Activated naive CD4-positive, alpha-beta T cell treated with anti-CD3 and anti-CD28 coated beads, Interleukin-2, amount 10 ng/mL, durations not matched to agents 7 days and 5 days (primary cell): ENCODE results near the gene RAD23A.

Experiments
- CTCF ChIA-PET: fragments of 350-600 bp; sonication (Branson Sonifier 250); formaldehyde crosslinking; loops from one replicate; lab custom pipeline; 2021; ENCODE audit warnings: antibody characterized with exemption; lab: Charles Lee
- DNase-seq: peaks from one replicate; pipeline ENCODE4 v3.0.0-alpha.2; 2020
- H3K27ac Mint-ChIP-seq: one replicate; pipeline ENCODE4 v1.8.0; 2021; ENCODE audit warnings: mild to moderate bottlenecking, moderate library complexity, mixed read lengths
- H3K27me3 Mint-ChIP-seq: one replicate; pipeline ENCODE4 v1.8.0; 2021; ENCODE audit warnings: mild to moderate bottlenecking, mixed read lengths
- H3K36me3 Mint-ChIP-seq: one replicate; pipeline ENCODE4 v1.8.0; 2021; ENCODE audit warnings: mixed read lengths
- H3K4me1 Mint-ChIP-seq: one replicate; pipeline ENCODE4 v1.8.0; 2021; ENCODE audit warnings: mixed read lengths
- H3K4me3 Mint-ChIP-seq: one replicate; pipeline ENCODE4 v1.8.0; 2021; ENCODE audit warnings: mild to moderate bottlenecking, moderate library complexity, mixed read lengths
- H3K9me3 Mint-ChIP-seq: one replicate; pipeline ENCODE4 v1.8.0; 2021; ENCODE audit warnings: mixed read lengths

The RAD23A gene

DNA sequence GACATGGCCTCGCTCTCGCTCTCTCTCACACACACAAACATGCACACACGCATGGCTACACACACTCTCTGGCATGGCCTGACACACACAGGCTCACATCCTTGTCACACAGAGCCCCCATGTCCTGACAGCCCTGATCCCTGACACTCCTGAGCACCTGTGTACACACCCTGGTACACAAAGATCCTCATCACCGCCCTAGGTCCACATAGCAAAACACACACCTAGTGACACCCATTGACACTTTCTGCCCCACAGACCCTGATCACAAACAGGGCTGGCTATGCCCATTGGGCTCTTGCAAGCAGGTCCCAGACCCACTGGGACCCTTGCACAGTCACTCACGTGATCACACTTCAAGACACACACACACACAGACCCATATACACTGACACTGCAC lies 45.6 kb downstream of the RAD23A start:
- H3K27ac Mint-ChIP-seq: no peak overlapping the region
- CTCF ChIA-PET: interaction anchor here (0.7 kb wide), 1 partner anchor 102 kb away, joined by 3 read pairs; no protein-coding TSS in a partner anchor
- DNase-seq: no peak
- H3K4me3 Mint-ChIP-seq: no peak overlapping the region
- H3K9me3 Mint-ChIP-seq: no peaks in the 10 kb centered on the region
- peaks cover 36% of the 10 kb centered on the region for H3K27me3 Mint-ChIP-seq
- no peaks in the 10 kb centered on the region for H3K36me3 Mint-ChIP-seq
- peaks cover 7% of the 10 kb centered on the region for H3K4me1 Mint-ChIP-seq

GRCh38 chr19:12992729-12993128 lies 47.1 kb downstream of the RAD23A start:
- Mint-ChIP-seq H3K27me3 (peaks cover 49% of the 10 kb centered on the region), H3K4me1 (peaks cover 7% of the 10 kb centered on the region), H3K9me3 (no peaks in the 10 kb centered on the region), H3K27ac (no peak overlapping the region), H3K36me3 (no peaks in the 10 kb centered on the region), H3K4me3 (no peak overlapping the region)
- CTCF ChIA-PET: no interaction called here
- no peak for DNase-seq

DNA sequence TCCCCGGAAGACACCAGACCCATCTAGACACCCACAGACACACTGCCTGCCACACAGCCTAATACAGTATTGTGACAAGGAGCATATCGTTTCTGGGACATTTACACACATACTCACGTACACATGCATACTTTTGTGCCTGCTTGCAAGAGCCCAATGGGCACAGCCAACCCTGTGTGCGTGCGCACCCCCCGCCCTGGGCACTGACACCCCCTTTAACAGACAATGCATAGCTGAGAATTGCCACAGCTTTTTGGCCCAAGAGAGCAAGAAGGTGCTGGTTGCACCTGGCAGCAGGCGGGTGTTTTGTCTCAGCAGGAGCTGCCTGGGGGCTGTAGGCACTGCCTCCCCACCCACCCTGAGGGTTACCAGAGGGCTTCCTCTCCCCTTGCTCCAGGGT lies 47.9 kb downstream of the RAD23A start:
- Mint-ChIP-seq H3K4me1 (peaks cover 7% of the 10 kb centered on the region), H3K27me3 (peaks cover 55% of the 10 kb centered on the region), H3K4me3 (no peak overlapping the region), H3K27ac (no peak overlapping the region), H3K9me3 (no peaks in the 10 kb centered on the region), H3K36me3 (no peaks in the 10 kb centered on the region)
- CTCF ChIA-PET: interaction anchor here (0.6 to 1.3 kb wide), 2 partner anchors 28 to 68 kb away, joined by 3 to 6 read pairs; no protein-coding TSS in a partner anchor
- no peak for DNase-seq

DNA sequence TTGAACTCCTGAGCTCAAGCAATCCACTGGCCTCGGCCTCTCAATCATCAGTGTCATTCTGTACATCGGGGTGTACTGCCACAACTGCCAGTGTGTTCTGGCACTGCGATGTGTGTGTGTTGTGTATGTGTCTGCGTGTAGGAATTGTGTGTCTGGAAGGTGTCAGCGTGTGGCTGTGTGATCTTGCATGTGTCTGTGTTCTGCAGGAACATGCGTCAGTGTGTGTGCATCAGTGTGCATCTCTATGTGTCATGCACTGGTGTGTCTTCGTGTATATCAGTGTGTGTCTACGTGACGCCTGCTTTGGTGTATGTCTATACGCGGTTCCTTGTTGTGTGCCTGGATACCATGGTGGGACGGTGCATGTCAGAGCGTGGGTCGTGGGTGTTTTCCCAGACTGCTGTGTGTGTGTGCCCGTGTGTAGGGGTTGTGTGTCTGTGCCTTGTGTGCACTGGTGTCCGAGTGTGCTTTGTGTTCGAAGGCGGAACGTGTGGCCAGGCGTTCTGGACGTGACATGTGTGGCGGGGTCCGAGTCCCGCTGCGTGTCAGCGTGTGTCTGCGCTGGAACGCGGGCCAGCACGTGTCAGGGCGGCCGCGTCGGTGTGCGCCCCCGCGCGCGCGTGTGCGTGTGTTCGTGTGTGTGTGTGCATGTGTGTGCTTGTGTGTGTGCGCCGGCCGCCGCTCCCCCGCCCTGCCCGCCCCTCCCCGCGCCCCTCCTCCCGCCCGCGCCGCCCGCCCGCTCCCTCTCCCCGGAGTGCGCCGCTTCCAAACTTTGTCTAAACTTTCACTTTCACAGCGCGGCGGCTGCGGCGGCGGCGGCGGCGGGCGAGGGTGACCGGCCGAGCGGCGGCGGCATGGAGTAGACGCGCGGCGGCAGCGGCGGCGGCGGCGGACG lies 49.3 kb downstream of the RAD23A start, which contains the start of gene NFIX:
Gene NFIX (plus strand): TSS at position 775 of the 895 bp plus-strand sequence. CDS start 363 bp downstream, outside the sequence.
- H3K4me3 Mint-ChIP-seq: peak within 1 kb of the TSS; percentile 79
- DNase-seq: peak; percentile 78
- H3K36me3 Mint-ChIP-seq: no peaks in the 10 kb centered on the region
- H3K4me1 Mint-ChIP-seq: peaks cover 7% of the 10 kb centered on the region
- H3K27ac Mint-ChIP-seq: peak within 1 kb of the TSS; percentile 52
- H3K9me3 Mint-ChIP-seq: no peaks in the 10 kb centered on the region
- CTCF ChIA-PET: interaction anchor here (1.3 kb wide), 1 partner anchor 29 kb away, joined by 6 read pairs; no protein-coding TSS in a partner anchor
- peaks cover 61% of the 10 kb centered on the region for H3K27me3 Mint-ChIP-seq

DNA sequence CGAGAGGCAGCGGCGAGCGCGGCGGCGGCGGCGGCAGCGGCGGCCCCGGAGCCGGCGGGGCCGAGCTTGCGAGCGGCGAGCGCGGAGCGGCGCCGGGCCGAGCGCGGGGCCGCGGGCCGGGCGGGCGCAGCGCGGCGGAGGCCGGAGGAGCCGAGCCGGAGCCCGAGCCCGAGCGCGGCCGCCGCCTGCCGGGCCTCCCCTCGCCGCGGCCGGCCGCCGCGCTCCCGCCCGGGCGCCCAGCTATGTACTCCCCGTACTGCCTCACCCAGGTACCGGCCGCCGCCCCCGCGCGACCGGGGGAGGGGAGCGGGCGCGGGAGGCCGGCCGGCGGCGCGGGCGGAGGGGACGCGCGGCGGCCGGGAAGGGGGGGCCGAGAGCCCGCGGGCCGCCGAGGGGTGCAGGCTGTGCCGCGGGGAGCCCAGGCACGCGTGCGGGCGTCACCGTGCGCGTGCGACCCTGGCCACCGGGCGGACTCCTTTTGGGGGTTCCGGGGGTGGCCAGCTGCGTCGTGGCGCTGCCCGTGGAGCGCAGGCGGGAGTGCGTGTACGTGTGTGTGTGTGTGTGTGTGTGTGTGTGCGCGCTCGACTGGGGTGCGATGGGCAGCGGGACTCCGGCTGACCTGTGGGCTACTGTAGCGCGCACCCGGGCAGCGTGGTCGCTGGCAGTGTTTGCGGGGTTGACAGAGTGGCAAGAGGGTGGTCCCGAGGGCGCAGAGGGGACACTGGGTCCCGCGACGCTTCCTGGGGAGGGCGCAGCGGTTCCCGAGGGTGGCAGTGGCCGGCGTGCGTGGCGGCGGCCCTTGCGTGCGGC lies 50.1 kb downstream of the RAD23A start:
- H3K27me3 Mint-ChIP-seq: peaks cover 61% of the 10 kb centered on the region
- H3K27ac Mint-ChIP-seq: no peak overlapping the region
- no peaks in the 10 kb centered on the region for H3K9me3 Mint-ChIP-seq
- H3K4me3 Mint-ChIP-seq: peak overlapping the region; percentile 61
- no peaks in the 10 kb centered on the region for H3K36me3 Mint-ChIP-seq
- peak; percentile 35 for DNase-seq
- H3K4me1 Mint-ChIP-seq: peaks cover 7% of the 10 kb centered on the region
- CTCF ChIA-PET: no interaction called here

- H3K27me3 Mint-ChIP-seq: peaks cover 61% of the 10 kb centered on the region
- peaks cover 7% of the 10 kb centered on the region for H3K4me1 Mint-ChIP-seq
- DNase-seq: no peak
- CTCF ChIA-PET: no interaction called here
- no peaks in the 10 kb centered on the region for H3K36me3 Mint-ChIP-seq
- no peak overlapping the region for H3K27ac Mint-ChIP-seq
- peak overlapping the region; percentile 35 for H3K4me3 Mint-ChIP-seq
- H3K9me3 Mint-ChIP-seq: no peaks in the 10 kb centered on the region
Observed at GRCh38 chr19:12996406-12997094, 50.9 kb downstream of the RAD23A start.

GRCh38 chr19:12997179-12997966 lies 51.7 kb downstream of the RAD23A start:
- Mint-ChIP-seq H3K4me1 (peaks cover 7% of the 10 kb centered on the region), H3K36me3 (no peaks in the 10 kb centered on the region), H3K27me3 (peaks cover 57% of the 10 kb centered on the region), H3K27ac (no peak overlapping the region), H3K9me3 (no peaks in the 10 kb centered on the region), H3K4me3 (peak overlapping the region; percentile 35)
- no peak for DNase-seq
- CTCF ChIA-PET: no interaction called here

GRCh38 chr19:12997967-12998940 lies 52.6 kb downstream of the RAD23A start:
- Mint-ChIP-seq H3K4me3 (peak overlapping the region; percentile 36), H3K36me3 (no peaks in the 10 kb centered on the region), H3K27ac (no peak overlapping the region), H3K9me3 (no peaks in the 10 kb centered on the region), H3K4me1 (peaks cover 7% of the 10 kb centered on the region), H3K27me3 (peaks cover 49% of the 10 kb centered on the region)
- DNase-seq: no peak
- CTCF ChIA-PET: no interaction called here

GRCh38 chr19:13001166-13001501 lies 55.5 kb downstream of the RAD23A start:
- CTCF ChIA-PET: no interaction called here
- no peak overlapping the region for H3K4me3 Mint-ChIP-seq
- peaks cover 30% of the 10 kb centered on the region for H3K27me3 Mint-ChIP-seq
- H3K27ac Mint-ChIP-seq: no peak overlapping the region
- no peaks in the 10 kb centered on the region for H3K4me1 Mint-ChIP-seq
- H3K36me3 Mint-ChIP-seq: no peaks in the 10 kb centered on the region
- DNase-seq: no peak
- no peaks in the 10 kb centered on the region for H3K9me3 Mint-ChIP-seq

- Mint-ChIP-seq H3K36me3 (no peaks in the 10 kb centered on the region), H3K4me3 (no peak overlapping the region), H3K27me3 (peaks cover 26% of the 10 kb centered on the region), H3K27ac (no peak overlapping the region), H3K4me1 (no peaks in the 10 kb centered on the region), H3K9me3 (no peaks in the 10 kb centered on the region)
- no peak for DNase-seq
- CTCF ChIA-PET: interaction anchor here (0.7 kb wide), 1 partner anchor 32 kb away, joined by 4 read pairs; no protein-coding TSS in a partner anchor
Observed at GRCh38 chr19:13001502-13002165, 56.0 kb downstream of the RAD23A start.

DNA sequence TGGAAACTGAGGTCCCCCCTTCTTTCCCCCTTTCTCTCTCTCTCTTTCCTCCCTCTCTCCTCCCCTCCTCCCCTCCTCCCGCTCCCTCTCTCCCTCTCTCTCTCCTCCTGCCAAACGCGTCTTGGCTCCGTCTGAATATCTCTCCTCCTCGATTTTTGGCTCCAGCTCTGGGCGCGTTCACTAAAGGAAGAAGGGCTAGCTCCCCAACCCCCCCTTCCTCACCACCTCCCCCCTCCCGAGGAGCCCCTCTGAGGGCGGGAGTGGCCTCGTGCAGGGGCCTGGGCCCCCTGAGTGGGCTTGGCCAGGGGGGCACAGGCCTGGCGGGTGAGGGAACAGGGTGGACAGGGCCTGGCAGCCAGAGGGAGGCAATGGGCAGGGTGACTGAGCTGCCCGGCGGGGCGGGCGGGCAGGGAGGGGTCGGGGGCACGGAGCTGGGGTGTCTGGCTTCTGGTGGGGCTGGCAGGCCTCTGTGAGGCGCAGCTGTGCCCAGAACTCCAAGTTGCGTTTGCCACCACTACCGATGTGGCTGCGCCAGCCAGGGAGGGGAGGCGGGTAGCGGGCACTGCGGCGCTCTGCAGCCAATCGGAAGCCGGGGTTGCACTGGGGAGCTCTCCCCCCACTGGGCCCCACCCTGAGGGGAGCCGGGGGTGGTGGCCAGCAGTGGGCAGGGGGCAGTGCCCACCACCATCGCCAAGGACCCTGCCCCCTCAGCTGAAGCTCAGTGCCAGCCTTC lies 56.7 kb downstream of the RAD23A start:
- Mint-ChIP-seq H3K36me3 (no peaks in the 10 kb centered on the region), H3K9me3 (no peaks in the 10 kb centered on the region), H3K4me1 (no peaks in the 10 kb centered on the region), H3K27me3 (peaks cover 19% of the 10 kb centered on the region), H3K4me3 (no peak overlapping the region), H3K27ac (no peak overlapping the region)
- CTCF ChIA-PET: interaction anchor here (0.7 kb wide), 1 partner anchor 31 kb away, joined by 4 read pairs; no protein-coding TSS in a partner anchor
- DNase-seq: no peak
